HCT116 (cell line): ENCODE data around the gene FHIT. TPM values are rescaled to one million over a fixed set of nuclear protein-coding genes. Genes with fewer than 3 reads are reported as not detected.

Source experiments
- ATAC-seq: fragments of 200-7000 bp; cut with Tn5 transposase; 2 replicates; pipeline ENCODE4 v1.9.1; 2020; ENCODE audit warnings: mild to moderate bottlenecking, moderate library complexity
- BruUV-seq: library from RNA; stranded (reverse); fragments of 400-500 nt; replicated peaks from 2 replicates; lab custom pipeline; 2021; lab: Mats Ljungman, UMichigan
- CTCF ChIA-PET: fragments of 300-600 bp; sonication (Branson Sonifier 250); formaldehyde crosslinking; loops from one replicate; lab custom pipeline; 2021; ENCODE audit warnings: antibody characterized with exemption; lab: Charles Lee
- POLR2A ChIA-PET: fragments of 300-600, 350-600 bp; sonication (Branson Sonifier 250); formaldehyde crosslinking; loops from one replicate; lab custom pipeline; 2021; ENCODE audit warnings: antibody characterized with exemption; lab: Charles Lee
- RAD21 ChIA-PET, 2 experiments: fragments of 300-600 bp; sonication (Branson Sonifier 250); formaldehyde crosslinking; loops; one replicate each; lab custom pipeline; 2023; ENCODE audit warnings: low total read pairs in 2 of 2; ENCODE audit not compliant: uncharacterized antibody in 2 of 2, unreplicated experiment in 2 of 2, low non-redundant PET in 1 of 2; lab: Charles Lee
- DNase-seq: peaks from one replicate; pipeline ENCODE4 v3.0.0-alpha.2; 2010; ENCODE audit warnings: low read depth, low spot score
- H2AFZ ChIP-seq: fragments of 200-600 bp; shearing (Covaris generic), sonication (generic); 2 replicates; pipeline ENCODE4 v1.6.1; 2017; ENCODE audit warnings: low read depth, mixed run types, mixed read lengths, antibody characterized with exemption, low read length; ENCODE audit not compliant: poor library complexity, severe bottlenecking
- H3K27ac ChIP-seq: 2 replicates; pipeline ENCODE4 v1.5.1; 2012; ENCODE audit warnings: low read depth, low read length
- H3K27me3 ChIP-seq: fragments of 200-600 bp; sonication (generic); 2 replicates; pipeline ENCODE4 v1.6.1; 2016; ENCODE audit warnings: mixed run types, low read length, mixed read lengths; ENCODE audit not compliant: insufficient read depth
- H3K36me3 ChIP-seq, 2 experiments: fragments of 200-500 bp in 1 of 2; fragments of 200-600 bp in 1 of 2; sonication (Bioruptor generic) in 1 of 2; sonication (generic) in 1 of 2; 2 replicates each; pipeline versions ENCODE4 v1.5.1 to v1.6.1; 2014 to 2016; ENCODE audit warnings: low read length in 2 of 2, inconsistent platforms in 1 of 2, mixed read lengths in 1 of 2, mixed run types in 1 of 2; ENCODE audit not compliant: insufficient read depth in 2 of 2, control insufficient read depth in 1 of 2
- H3K4me1 ChIP-seq, 2 experiments: fragments of 200-600 bp in 1 of 2; sonication (generic) in 1 of 2; 2 replicates each; pipeline versions ENCODE4 v1.5.1 to v1.6.1; 2012 to 2017; ENCODE audit warnings: low read length in 2 of 2, inconsistent platforms in 1 of 2, mild to moderate bottlenecking in 1 of 2, mixed read lengths in 1 of 2, mixed run types in 1 of 2, moderate library complexity in 1 of 2; ENCODE audit not compliant: insufficient read depth in 2 of 2, control insufficient read depth in 1 of 2
- H3K4me2 ChIP-seq: fragments of 200-600 bp; sonication (generic); 2 replicates; pipeline ENCODE4 v1.6.1; 2017; ENCODE audit warnings: mixed run types, low read length, mixed read lengths
- H3K4me3 ChIP-seq, 2 experiments: fragments of 200-600 bp in 1 of 2; sonication (generic) in 1 of 2; replicated peaks in 1 of 2; 2 replicates each; pipeline ENCODE4 v1.5.1; 2011 to 2016; ENCODE audit warnings: low read length in 2 of 2, control low read depth in 1 of 2, low read depth in 1 of 2, mild to moderate bottlenecking in 1 of 2, mixed read lengths in 1 of 2, mixed run types in 1 of 2
- H3K79me2 ChIP-seq: fragments of 200-600 bp; sonication (generic); 2 replicates; pipeline ENCODE4 v1.6.1; 2017; ENCODE audit warnings: mild to moderate bottlenecking, mixed run types, low read length, moderate library complexity, mixed read lengths; ENCODE audit not compliant: insufficient read depth
- H3K9ac ChIP-seq: fragments of 200-600 bp; sonication (generic); 2 replicates; pipeline ENCODE4 v1.6.1; 2016; ENCODE audit warnings: low read length, mixed read lengths
- H3K9me2 ChIP-seq: fragments of 200-600 bp; sonication (generic), shearing (Covaris generic); 2 replicates; pipeline ENCODE4 v1.6.1; 2017; ENCODE audit warnings: mixed run types, mild to moderate bottlenecking, moderate library complexity; ENCODE audit not compliant: insufficient read depth
- H3K9me3 ChIP-seq, 2 experiments: fragments of 200-500 bp in 1 of 2; fragments of 200-600 bp in 1 of 2; sonication (Bioruptor generic) in 1 of 2; sonication (generic) in 1 of 2; 2 replicates each; pipeline ENCODE4 v1.6.1; 2014 to 2017; ENCODE audit warnings: low read length in 2 of 2, mixed read lengths in 2 of 2, inconsistent platforms in 1 of 2, low read depth in 1 of 2, mild to moderate bottlenecking in 1 of 2, mixed run types in 1 of 2, moderate library complexity in 1 of 2; ENCODE audit not compliant: control insufficient read depth in 1 of 2, insufficient read depth in 1 of 2
- H4K20me1 ChIP-seq: fragments of 200-600 bp; sonication (generic), shearing (Covaris generic); 2 replicates; pipeline ENCODE4 v1.6.1; 2017; ENCODE audit warnings: mixed run types, mild to moderate bottlenecking, moderate library complexity; ENCODE audit not compliant: insufficient read depth
- EGR1 ChIP-seq: IDR thresholded peaks from 2 replicates; pipeline ENCODE4 v1.6.1; 2012; ENCODE audit warnings: low read depth
- EZH2 ChIP-seq: fragments of 200-600 bp; sonication (generic); IDR thresholded peaks from 2 replicates; pipeline ENCODE4 v1.6.1; 2017; ENCODE audit warnings: antibody characterized with exemption, mixed run types
- FOSL1 ChIP-seq: IDR thresholded peaks from 2 replicates; pipeline ENCODE4 v1.6.1; 2012; ENCODE audit warnings: low read depth
- POLR2A ChIP-seq: IDR thresholded peaks from 2 replicates; pipeline ENCODE4 v1.7.0; 2011; ENCODE audit warnings: borderline replicate concordance; ENCODE audit not compliant: insufficient read depth, insufficient read length; ENCODE audit errors: extremely low read depth
- POLR2AphosphoS5 ChIP-seq: IDR thresholded peaks from 2 replicates; pipeline ENCODE4 v1.6.1; 2011; ENCODE audit warnings: mild to moderate bottlenecking, low read depth, low read length, moderate library complexity
- RAD21 ChIP-seq: IDR thresholded peaks from 2 replicates; pipeline ENCODE4 v1.6.1; 2012; ENCODE audit warnings: low read depth, mild to moderate bottlenecking
- REST ChIP-seq: IDR thresholded peaks from 2 replicates; pipeline ENCODE4 v1.6.1; 2012; ENCODE audit warnings: low read depth
- SRF ChIP-seq: IDR thresholded peaks from 2 replicates; pipeline ENCODE4 v1.6.1; 2012; ENCODE audit warnings: low read depth
- ZBTB33 ChIP-seq: IDR thresholded peaks from 2 replicates; pipeline ENCODE4 v1.6.1; 2011; ENCODE audit warnings: mild to moderate bottlenecking, low read length, moderate library complexity; ENCODE audit not compliant: insufficient replicate concordance; ENCODE audit errors: extremely low read depth
- ZFX ChIP-seq: fragments of 450-650 bp; IDR thresholded peaks from 2 replicates; pipeline ENCODE4 v1.6.1; 2017
- intact Hi-C: fragments of 100-400 bp; cut with micrococcal nuclease; formaldehyde crosslinking; loops from 2 replicates; pipeline ENCODE4 v1.10.0; 2022
- total RNA-seq: library from RNA; stranded (reverse); gene quantifications from one replicate; pipeline ENCODE4 v1.2.1, GENCODE V29; 2021; ENCODE audit not compliant: unreplicated experiment

FHIT gene
- total RNA-seq, 1 experiment from 2014 or later = 20.1 TPM

DNA sequence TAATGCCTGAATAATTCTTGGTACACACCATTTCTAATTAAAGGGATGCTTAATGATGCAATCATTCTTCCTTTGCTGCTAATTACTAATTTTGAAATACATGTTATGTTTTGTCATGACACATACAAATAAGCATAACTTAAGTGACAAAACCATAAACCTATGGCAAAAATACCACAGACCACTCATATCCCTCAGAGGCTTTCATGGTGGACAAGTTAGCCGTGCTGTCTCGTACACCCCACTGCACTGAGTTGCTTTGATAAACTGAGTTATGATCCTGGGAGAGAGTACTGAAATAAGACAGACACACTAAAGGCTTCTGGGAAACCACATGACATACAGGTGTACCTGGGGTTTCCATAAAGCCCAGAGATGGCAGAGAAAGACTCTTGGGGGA, 913.8 kb downstream of the FHIT start:
- Histone ChIP-seq H3K9me3 (no peaks in the 10 kb centered on the region), H4K20me1 (no peaks in the 10 kb centered on the region), H3K27me3 (no peaks in the 10 kb centered on the region), H3K4me2 (no peak overlapping the region), H3K9ac (no peak overlapping the region), H3K79me2 (no peaks in the 10 kb centered on the region), H2AFZ (no peak overlapping the region), H3K27ac (no peak overlapping the region), H3K9me2 (no peaks in the 10 kb centered on the region), H3K4me1 (no peaks in the 10 kb centered on the region), H3K4me3 (no peak overlapping the region), H3K36me3 (no peaks in the 10 kb centered on the region)
- ATAC-seq (no peak), DNase-seq (no peak)
- TF ChIP-seq REST = no peak
- no peak for TF ChIP-seq ZFX
- no peak for TF ChIP-seq POLR2AphosphoS5
- no peak for TF ChIP-seq EZH2
- TF ChIP-seq FOSL1 = no peak
- TF ChIP-seq SRF = no peak
- no peak for TF ChIP-seq POLR2A
- TF ChIP-seq RAD21 = no peak
- no peak for TF ChIP-seq ZBTB33
- TF ChIP-seq EGR1 = no peak
- no TSS peak for BruUV-seq
- intact Hi-C loops = no loop called here
- POLR2A ChIA-PET = no interaction called here
- RAD21 ChIA-PET = no interaction called here
- CTCF ChIA-PET = no interaction called here
